Uterus (tissue), 2 donors: ENCODE results near the gene SLC35F3.

Experiments
- POLR2A ChIP-seq, 2 donors: fragments of 450-650 bp; IDR thresholded peaks; one replicate each; pipeline ENCODE4 v1.6.1; 2016; ENCODE audit warnings: antibody characterized with exemption in 2 of 2, mild to moderate bottlenecking in 1 of 2, moderate library complexity in 1 of 2
- TF ChIP-seq, protein P1 (sequence below), 4 experiments: fragments of 200-600 bp in 2 of 4; fragments of 450-650 bp in 2 of 4; sonication (generic) in 2 of 4; IDR thresholded peaks; one replicate each; pipeline ENCODE4 v1.5.1; 2016 to 2019; ENCODE audit warnings: antibody characterized with exemption in 4 of 4, mild to moderate bottlenecking in 2 of 4, moderate library complexity in 1 of 4

DNA sequence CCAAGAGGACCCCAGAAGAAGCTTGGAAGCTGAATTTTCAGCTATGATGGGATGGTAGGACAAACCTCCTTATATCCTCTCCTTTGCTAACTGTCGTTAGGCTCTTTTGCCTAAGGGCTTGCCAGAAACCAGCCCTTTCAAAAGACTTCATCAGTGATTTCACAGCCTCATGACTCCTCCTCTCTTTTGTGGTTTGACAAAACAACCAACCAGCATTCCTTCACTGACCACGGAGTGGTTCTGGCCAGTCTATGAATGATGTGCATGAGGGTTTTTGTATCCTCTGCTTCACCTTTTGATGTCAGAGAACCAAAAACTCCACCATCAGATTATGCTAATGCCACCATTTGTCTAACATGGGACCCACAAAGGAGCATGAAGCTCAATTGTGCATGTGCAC, 351.9 kb downstream of the SLC35F3 start:
- TF ChIP-seq, protein P1, sequence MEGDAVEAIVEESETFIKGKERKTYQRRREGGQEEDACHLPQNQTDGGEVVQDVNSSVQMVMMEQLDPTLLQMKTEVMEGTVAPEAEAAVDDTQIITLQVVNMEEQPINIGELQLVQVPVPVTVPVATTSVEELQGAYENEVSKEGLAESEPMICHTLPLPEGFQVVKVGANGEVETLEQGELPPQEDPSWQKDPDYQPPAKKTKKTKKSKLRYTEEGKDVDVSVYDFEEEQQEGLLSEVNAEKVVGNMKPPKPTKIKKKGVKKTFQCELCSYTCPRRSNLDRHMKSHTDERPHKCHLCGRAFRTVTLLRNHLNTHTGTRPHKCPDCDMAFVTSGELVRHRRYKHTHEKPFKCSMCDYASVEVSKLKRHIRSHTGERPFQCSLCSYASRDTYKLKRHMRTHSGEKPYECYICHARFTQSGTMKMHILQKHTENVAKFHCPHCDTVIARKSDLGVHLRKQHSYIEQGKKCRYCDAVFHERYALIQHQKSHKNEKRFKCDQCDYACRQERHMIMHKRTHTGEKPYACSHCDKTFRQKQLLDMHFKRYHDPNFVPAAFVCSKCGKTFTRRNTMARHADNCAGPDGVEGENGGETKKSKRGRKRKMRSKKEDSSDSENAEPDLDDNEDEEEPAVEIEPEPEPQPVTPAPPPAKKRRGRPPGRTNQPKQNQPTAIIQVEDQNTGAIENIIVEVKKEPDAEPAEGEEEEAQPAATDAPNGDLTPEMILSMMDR (IDR thresholded peaks at IDR 0.05): no peak
- no peak for TF ChIP-seq POLR2A (IDR thresholded peaks at IDR 0.05)
